Panc1 (cell line): ENCODE measurements around the gene PLCL1. TPM values are rescaled to one million over a fixed set of nuclear protein-coding genes. Genes with fewer than 3 reads are reported as not detected.

Experiments
- ATAC-seq: fragments of 200-7000 bp; cut with Tn5 transposase; 2 replicates; pipeline ENCODE4 v1.9.1; 2020; ENCODE audit warnings: mild to moderate bottlenecking, moderate library complexity
- BruUV-seq: library from RNA; stranded (reverse); fragments of 400-500 nt; replicated peaks from 2 replicates; lab custom pipeline; 2021; lab: Mats Ljungman, UMichigan
- CTCF ChIA-PET: fragments of 300-600 bp; sonication (Branson Sonifier 250); formaldehyde crosslinking; loops from one replicate; lab custom pipeline; 2022; ENCODE audit warnings: antibody characterized with exemption; lab: Charles Lee
- POLR2A ChIA-PET: fragments of 300-600 bp; sonication (Branson Sonifier 250); formaldehyde crosslinking; loops from one replicate; lab custom pipeline; 2022; ENCODE audit warnings: antibody characterized with exemption; lab: Charles Lee
- DNase-seq: peaks from one replicate; pipeline ENCODE4 v3.0.0-alpha.2; 2010; ENCODE audit warnings: low read depth, low spot score
- H3K27ac ChIP-seq: 2 replicates; pipeline ENCODE4 v1.5.1; 2011; ENCODE audit warnings: mild to moderate bottlenecking, low read length, inconsistent platforms
- H3K27me3 ChIP-seq: fragments of 200-500 bp; sonication (Bioruptor generic); 2 replicates; pipeline ENCODE4 v1.6.0; 2014; ENCODE audit warnings: low read length, inconsistent platforms; ENCODE audit not compliant: control insufficient read depth, insufficient read depth
- H3K36me3 ChIP-seq: fragments of 200-500 bp; sonication (Bioruptor generic); 2 replicates; pipeline ENCODE4 v1.5.1; 2014; ENCODE audit warnings: inconsistent platforms, mild to moderate bottlenecking, low read length, moderate library complexity; ENCODE audit not compliant: control insufficient read depth, insufficient read depth
- H3K4me1 ChIP-seq: 2 replicates; pipeline ENCODE4 v1.5.1; 2011; ENCODE audit warnings: inconsistent platforms, mild to moderate bottlenecking, low read length, moderate library complexity; ENCODE audit not compliant: control insufficient read depth, insufficient read depth
- H3K4me3 ChIP-seq, 2 experiments: 2 replicates each; pipeline ENCODE4 v1.5.1; 2011 to 2012; ENCODE audit warnings: low read depth in 2 of 2, low read length in 2 of 2, mild to moderate bottlenecking in 2 of 2, inconsistent platforms in 1 of 2, moderate library complexity in 1 of 2
- H3K9me3 ChIP-seq: fragments of 200-500 bp; sonication (Bioruptor generic); 2 replicates; pipeline ENCODE4 v1.5.1; 2014; ENCODE audit warnings: low read depth, mild to moderate bottlenecking, inconsistent platforms, low read length, moderate library complexity; ENCODE audit not compliant: control insufficient read depth, insufficient read depth
- POLR2AphosphoS5 ChIP-seq: IDR thresholded peaks from 2 replicates; pipeline ENCODE4 v1.6.1; 2012; ENCODE audit warnings: mild to moderate bottlenecking, low read depth, low read length, moderate library complexity
- SIN3A ChIP-seq: IDR thresholded peaks from 2 replicates; pipeline ENCODE4 v1.6.1; 2012; ENCODE audit warnings: low read depth, mild to moderate bottlenecking, low read length, moderate library complexity, borderline replicate concordance; ENCODE audit not compliant: insufficient read depth
- TCF7L2 ChIP-seq: IDR thresholded peaks from 2 replicates; pipeline ENCODE4 v1.6.1; 2011; ENCODE audit warnings: mild to moderate bottlenecking, low read depth, low read length, inconsistent platforms
- in situ Hi-C: cut with HindIII; loops from 2 replicates; pipeline ENCODE4 v1.10.0; 2016; ENCODE audit warnings: low sequenced_read_pairs, low pct_unique_long_range_greater_than_20kb
- intact Hi-C: fragments of 100-400 bp; cut with micrococcal nuclease; formaldehyde crosslinking; loops from one replicate; pipeline ENCODE4 v1.10.0; 2022; ENCODE audit not compliant: unreplicated experiment
- total RNA-seq: library from RNA; stranded (reverse); gene quantifications from one replicate; pipeline ENCODE4 v1.2.1, GENCODE V29; 2021; ENCODE audit not compliant: unreplicated experiment
- TF ChIP-seq, protein P1 (sequence below): fragments of 450-650 bp; IDR thresholded peaks from 2 replicates; pipeline ENCODE4 v1.5.1; 2017; ENCODE audit warnings: mild to moderate bottlenecking
- TF ChIP-seq, protein P2 (sequence below), 2 experiments: IDR thresholded peaks; 2 replicates each; pipeline ENCODE4 v1.6.1; 2011 to 2012; ENCODE audit warnings: low read depth in 2 of 2, control low read depth in 1 of 2, low read length in 1 of 2, mild to moderate bottlenecking in 1 of 2, moderate library complexity in 1 of 2; ENCODE audit not compliant: insufficient read depth in 1 of 2

The PLCL1 gene
- total RNA-seq, 1 experiment from 2014 or later: not detected

- CTCF ChIA-PET: no interaction called here
- ATAC-seq: no peak
- no peaks in the 10 kb centered on the region for H3K36me3 ChIP-seq
- no peak overlapping the region for H3K27ac ChIP-seq
- H3K4me3 ChIP-seq: no peak overlapping the region
- BruUV-seq: no TSS peak
- DNase-seq: no peak
- intact Hi-C loops: no loop called here
- 0 out of 2 replicates have a peak, but pooled peaks cover 3% of the 10 kb centered on the region for H3K27me3 ChIP-seq
- in situ Hi-C loops: no loop called here
- no peaks in the 10 kb centered on the region for H3K9me3 ChIP-seq
- no peak for TF ChIP-seq SIN3A
- no peak for TF ChIP-seq POLR2AphosphoS5
- TF ChIP-seq, protein P1, sequence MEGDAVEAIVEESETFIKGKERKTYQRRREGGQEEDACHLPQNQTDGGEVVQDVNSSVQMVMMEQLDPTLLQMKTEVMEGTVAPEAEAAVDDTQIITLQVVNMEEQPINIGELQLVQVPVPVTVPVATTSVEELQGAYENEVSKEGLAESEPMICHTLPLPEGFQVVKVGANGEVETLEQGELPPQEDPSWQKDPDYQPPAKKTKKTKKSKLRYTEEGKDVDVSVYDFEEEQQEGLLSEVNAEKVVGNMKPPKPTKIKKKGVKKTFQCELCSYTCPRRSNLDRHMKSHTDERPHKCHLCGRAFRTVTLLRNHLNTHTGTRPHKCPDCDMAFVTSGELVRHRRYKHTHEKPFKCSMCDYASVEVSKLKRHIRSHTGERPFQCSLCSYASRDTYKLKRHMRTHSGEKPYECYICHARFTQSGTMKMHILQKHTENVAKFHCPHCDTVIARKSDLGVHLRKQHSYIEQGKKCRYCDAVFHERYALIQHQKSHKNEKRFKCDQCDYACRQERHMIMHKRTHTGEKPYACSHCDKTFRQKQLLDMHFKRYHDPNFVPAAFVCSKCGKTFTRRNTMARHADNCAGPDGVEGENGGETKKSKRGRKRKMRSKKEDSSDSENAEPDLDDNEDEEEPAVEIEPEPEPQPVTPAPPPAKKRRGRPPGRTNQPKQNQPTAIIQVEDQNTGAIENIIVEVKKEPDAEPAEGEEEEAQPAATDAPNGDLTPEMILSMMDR: no peak
- no peak for TF ChIP-seq TCF7L2
- no peaks in the 10 kb centered on the region for H3K4me1 ChIP-seq
- POLR2A ChIA-PET: no interaction called here
Measured at GRCh38 chr2:197930570-197931278, 126.3 kb downstream of the PLCL1 start.

- Histone ChIP-seq H3K27ac (no peak overlapping the region), H3K4me1 (no peaks in the 10 kb centered on the region), H3K36me3 (no peaks in the 10 kb centered on the region), H3K4me3 (no peak overlapping the region), H3K9me3 (no peaks in the 10 kb centered on the region), H3K27me3 (0 out of 2 replicates have a peak, but pooled peaks cover 3% of the 10 kb centered on the region)
- no TSS peak for BruUV-seq
- ChIA-PET CTCF (no interaction called here), POLR2A (no interaction called here)
- TF ChIP-seq, protein P2, sequence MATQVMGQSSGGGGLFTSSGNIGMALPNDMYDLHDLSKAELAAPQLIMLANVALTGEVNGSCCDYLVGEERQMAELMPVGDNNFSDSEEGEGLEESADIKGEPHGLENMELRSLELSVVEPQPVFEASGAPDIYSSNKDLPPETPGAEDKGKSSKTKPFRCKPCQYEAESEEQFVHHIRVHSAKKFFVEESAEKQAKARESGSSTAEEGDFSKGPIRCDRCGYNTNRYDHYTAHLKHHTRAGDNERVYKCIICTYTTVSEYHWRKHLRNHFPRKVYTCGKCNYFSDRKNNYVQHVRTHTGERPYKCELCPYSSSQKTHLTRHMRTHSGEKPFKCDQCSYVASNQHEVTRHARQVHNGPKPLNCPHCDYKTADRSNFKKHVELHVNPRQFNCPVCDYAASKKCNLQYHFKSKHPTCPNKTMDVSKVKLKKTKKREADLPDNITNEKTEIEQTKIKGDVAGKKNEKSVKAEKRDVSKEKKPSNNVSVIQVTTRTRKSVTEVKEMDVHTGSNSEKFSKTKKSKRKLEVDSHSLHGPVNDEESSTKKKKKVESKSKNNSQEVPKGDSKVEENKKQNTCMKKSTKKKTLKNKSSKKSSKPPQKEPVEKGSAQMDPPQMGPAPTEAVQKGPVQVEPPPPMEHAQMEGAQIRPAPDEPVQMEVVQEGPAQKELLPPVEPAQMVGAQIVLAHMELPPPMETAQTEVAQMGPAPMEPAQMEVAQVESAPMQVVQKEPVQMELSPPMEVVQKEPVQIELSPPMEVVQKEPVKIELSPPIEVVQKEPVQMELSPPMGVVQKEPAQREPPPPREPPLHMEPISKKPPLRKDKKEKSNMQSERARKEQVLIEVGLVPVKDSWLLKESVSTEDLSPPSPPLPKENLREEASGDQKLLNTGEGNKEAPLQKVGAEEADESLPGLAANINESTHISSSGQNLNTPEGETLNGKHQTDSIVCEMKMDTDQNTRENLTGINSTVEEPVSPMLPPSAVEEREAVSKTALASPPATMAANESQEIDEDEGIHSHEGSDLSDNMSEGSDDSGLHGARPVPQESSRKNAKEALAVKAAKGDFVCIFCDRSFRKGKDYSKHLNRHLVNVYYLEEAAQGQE (IDR thresholded peaks at IDR 0.05; ENCODE audit: insufficient read depth in 1 of 2, low read depth in 2 of 2, low read length in 1 of 2): no peak
- no peak for TF ChIP-seq SIN3A
- TF ChIP-seq, protein P1: no peak
- TF ChIP-seq TCF7L2: no peak
- no peak for TF ChIP-seq POLR2AphosphoS5
- DNase-seq: no peak
- no peak for ATAC-seq
- in situ Hi-C loops: no loop called here
- intact Hi-C loops: no loop called here
Measured at GRCh38 chr2:197931661-197932312, 127.4 kb downstream of the PLCL1 start.
